Activated gamma-delta T cell (primary cell): Measurements from ENCODE around the gene ERP44.
"Not testable (repeated sequence)": the region's sequence is repeated elsewhere in the genome, so short reads cannot be mapped to it uniquely, and the experiment has no call there.

Source experiments
- DNase-seq: peaks from one replicate; lab custom pipeline; 2025; lab: John Stamatoyannopoulos, UW
- total RNA-seq, 2 donors: gene quantifications; one replicate each; lab custom pipeline; 2026; lab: John Stamatoyannopoulos, UW

The ERP44 gene
- 58.3 to 62.2 reads per million in 2 donors for total RNA-seq

DNA sequence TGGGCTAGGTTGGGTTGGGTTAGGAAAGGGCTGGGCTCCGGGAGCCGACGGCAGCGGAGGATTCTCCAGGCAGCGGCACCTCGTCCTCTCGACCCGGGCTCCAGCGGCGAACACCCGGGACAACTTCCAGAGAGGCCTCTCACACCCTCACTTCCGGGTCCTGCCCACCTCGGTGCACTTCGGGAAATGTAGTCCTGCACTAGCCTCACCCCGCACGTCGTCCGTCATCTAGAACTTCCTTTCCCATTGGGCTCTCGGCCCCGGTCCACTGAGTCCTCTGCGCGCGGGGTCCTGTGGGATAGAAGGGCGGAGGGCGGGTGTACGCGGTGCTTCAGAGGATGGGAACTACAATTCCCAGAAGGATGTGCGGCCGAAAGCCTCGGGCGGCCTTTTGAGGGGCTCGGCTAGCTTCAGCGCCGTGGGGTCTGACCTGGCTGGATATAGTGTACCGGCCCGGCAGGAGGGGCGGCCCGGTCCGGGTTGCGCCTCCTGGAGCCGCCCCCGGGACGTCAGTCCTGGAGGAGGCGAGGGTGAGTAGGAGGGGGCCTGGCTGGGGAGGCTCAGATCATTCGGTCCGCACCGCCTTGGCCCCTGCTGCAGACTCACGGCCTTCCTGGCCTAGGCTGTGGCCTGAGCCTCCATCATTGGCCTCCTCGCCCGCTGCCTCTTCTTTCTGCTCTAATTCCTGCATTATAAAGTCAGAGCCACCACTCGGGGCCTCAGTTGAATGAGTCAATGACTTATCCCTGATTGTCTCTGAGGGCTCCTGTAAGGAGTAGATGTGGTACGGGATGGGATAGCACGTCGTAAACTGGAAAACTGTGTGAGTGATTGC lies at the start of gene ERP44, which contains the start of gene INVS:
Gene ERP44 (minus strand): TSS at position 114 of the 835 bp plus-strand sequence. CDS start 160 bp downstream, outside the sequence.
Gene INVS (plus strand): TSS at position 357 of the 835 bp plus-strand sequence. CDS start 5,279 bp downstream, outside the sequence.
- DNase-seq, result peak; percentile 79

DNA sequence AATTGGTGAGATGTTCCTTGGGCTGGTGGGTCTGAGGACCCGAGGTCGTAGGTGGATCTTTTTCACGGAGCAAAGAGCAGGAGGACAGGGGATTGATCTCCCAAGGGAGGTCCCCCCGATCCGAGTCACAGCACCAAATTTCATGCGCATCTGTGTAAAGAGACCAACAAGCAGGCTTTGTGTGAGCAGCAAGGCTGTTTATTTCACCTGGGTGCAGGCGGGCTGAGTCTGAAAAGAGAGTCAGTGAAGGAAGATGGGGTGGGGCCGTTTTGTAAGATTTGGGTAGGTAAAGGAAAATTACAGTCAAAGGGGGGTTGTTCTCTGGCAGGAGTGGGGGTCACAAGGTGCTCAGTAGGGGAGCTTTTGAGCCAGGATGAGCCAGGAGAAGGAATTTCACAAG lies 47.2 kb upstream of the ERP44 start:
- DNase-seq, result not testable (repeated sequence)

DNA sequence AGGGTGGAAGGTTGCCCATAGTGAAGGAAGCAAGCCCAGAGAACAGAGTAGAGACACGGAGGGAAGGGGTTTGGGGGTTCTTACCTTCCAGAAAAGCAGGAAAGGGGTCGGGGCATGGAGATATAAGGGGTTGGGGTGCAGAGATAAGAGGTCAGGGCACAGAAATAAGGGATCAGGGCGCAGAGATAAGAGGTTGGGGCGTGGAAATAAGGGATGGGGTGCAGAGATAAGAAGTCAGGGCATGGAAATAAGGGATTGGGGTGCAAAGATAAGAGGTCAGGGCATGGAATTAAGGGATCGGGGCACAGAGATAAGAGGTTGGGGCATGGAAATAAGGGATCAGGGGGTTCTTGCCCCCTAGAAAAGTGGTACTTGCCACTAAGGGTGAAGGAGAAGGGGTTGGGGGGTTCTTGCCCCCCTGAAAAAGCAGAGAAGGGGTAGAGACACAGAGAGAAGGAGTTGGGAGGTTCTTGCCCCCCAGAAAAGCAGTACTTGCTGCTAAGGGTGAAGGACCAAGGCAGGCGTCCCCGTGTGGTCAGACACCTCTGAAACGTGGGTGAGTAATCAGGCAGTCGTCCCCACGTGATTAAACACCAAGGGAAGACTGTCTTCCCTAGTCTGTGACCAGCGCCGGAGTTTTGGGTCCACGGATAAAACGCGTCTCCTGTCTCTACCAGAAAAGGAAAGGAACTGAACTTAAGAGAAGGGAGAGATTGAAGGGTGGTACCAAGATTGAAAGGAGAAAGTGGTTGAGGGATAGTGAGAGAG lies 46.6 kb upstream of the ERP44 start:
- DNase-seq, result not testable (repeated sequence)

DNA sequence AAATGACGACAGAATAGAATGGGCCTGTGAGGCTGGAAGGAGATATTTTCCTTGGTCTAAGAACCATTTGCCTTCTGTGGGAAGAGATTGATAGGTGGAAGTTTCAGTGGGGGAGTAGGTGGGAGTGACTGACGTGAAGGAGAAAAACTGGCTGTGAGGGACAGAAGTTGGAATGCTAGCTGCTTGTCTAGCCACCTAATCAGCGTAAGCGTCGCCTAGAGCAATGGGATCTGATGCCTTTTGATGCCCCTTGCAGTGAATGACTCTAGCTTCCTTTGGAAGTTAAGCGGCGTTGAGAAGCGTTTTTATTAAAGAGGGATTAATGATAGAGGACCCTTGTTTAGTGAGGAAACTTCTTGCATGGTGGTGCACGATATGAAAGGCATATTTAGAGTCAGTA lies 43.1 kb upstream of the ERP44 start:
- not testable (repeated sequence) for DNase-seq

DNA sequence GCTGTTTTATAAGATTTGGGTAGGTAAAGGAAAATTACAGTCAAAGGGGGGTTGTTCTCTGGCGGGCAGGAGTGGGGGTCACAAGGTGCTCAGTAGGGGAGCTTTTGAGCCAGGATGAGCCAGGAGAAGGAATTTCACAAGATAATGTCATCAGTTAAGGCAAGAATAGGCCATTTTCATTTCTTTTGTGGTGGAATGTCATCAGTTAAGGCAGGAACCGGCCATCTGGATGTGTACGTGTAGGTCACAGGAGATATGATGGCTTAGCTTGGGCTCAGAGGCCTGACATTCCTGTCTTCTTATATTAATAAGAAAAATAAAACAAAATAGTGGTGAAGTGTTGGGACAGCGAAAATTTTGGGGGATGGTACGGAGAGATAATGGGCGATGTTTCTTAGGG lies 41.5 kb upstream of the ERP44 start:
- not testable (repeated sequence) for DNase-seq

DNA sequence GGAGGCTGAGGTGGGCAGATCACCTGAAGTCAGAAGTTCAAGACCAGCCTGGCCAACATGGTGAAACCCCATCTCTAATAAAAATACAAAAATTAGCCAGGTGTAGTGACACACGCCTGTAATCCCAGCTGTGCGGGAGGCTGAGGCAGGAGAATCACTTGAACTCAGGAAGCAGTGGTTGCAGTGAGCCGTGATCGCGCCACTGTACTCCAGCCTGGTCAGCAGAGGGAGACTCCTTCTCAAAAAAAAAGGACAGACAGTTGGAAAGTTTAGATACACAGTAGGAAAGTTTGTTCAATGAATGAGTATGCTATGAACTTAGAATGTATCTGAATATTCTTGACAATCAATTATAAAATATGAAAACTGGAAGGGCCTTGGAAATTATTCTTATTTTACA lies 38.0 kb upstream of the ERP44 start:
- DNase-seq, result not testable (repeated sequence)

DNA sequence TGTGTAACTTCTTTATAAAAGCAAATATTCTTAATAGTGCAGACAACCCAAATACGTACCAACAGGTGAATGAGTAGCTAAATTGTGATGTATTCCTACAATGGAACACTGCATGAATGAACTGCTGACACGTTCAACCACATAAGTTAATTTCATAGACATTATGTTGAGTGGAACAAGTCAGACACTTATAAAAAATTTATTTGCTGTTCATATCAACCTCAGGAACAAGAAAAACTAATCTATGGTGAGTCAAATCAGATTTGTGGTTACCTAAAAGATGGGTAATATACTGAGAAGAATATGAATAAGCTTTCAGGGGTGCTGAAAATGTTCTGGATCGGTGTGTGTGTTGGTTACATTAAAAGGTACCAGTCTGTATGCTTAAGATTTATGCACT lies 35.9 kb upstream of the ERP44 start:
- no peak for DNase-seq

DNA sequence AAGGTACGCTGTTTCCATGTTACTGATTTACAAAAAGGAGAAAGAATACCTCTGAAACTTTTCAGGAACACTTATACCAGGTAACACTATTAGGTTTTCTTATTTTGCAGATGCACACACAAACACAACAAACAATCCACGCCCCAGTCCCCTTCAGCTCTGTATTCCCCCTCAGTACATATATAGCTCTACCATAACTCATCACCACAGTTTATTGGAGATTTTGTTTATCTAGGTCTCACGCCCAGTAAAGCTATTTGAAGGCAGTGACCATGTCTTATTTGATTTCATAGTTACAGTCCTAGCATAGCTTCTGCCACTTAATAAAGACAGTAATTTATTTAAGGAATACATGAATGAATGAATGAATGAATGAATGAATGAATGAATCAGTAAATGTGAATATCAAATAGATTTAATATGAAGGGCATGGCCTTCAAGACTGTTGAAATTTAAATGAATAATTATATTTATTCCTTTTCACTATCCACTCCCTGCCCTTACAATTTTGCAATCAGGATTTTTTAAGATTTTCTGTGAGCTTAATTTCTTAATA lies 33.2 kb upstream of the ERP44 start:
- DNase-seq, result no peak

DNA sequence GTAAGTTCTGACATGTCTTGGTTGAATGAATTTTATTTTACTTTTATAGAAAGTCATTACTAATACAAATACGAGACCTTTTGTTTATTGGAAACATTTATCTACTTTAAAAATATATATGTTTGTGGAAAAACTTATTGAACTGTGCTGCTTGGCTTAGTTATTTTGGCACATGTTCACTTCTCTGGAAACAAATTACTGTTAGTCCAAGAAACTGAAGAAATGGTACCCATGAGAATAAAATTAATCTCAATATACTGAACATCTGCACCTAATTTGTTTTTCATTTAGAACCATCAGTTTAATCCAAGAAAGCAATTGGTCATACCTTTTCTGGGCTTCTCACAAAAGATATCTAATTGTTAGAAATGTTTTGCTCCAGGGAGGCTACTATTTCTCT lies 32.4 kb upstream of the ERP44 start:
- DNase-seq, result no peak

DNA sequence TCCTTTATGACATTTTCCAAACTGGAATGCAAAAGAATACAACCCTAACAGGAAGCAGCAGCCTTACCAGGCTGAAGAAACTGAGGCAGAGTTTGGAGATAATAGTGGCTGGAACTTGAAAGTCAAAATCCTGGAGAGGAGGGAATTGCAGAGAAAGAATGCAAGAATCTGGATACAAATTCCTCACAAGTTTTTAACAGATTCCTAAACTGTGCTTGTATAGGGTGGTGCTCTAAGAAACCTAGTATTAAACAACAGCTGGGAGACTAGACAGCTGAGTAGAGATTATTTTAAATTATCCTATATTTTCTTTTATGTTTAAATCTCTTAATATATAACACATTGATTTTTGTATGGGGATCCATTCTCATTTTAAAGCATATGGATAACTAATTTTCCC lies 31.0 kb upstream of the ERP44 start:
- DNase-seq, result no peak

DNA sequence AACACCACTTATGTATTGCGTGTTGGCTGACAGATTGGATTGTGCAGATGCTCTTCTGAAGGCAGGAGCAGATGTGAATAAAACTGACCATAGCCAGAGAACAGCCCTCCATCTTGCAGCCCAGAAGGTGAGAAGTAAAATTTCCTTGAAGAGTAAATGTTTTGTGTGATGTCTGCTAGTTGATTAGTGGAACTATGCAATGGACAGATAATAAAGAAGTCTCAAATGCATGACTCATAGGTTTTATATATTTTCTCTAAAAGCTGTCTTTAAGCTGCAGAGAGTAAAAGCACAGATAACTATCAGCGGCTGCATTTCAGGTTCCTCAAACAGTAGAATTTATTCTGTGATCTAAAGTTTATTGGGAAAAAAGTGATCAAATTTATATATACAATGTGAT lies 27.6 kb upstream of the ERP44 start:
- no peak for DNase-seq

DNA sequence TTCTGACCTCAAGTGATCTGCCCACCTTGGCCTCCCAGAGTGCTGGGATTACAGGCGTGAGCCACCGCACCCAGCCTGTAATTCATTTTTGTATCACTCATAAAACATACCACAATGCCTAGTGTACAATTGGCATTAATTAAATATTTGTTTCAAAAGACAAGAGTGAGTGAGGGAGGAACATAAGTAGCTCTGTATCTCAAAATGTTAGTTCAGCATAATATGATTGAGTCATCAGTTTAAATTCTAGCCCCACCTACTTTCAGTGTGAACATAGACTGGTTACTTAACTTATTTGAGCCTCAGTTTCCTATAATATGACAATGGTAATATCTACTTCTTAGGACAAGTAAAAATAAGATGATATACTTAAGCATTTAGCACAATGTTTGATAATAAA lies 27.1 kb upstream of the ERP44 start:
- no peak for DNase-seq

DNA sequence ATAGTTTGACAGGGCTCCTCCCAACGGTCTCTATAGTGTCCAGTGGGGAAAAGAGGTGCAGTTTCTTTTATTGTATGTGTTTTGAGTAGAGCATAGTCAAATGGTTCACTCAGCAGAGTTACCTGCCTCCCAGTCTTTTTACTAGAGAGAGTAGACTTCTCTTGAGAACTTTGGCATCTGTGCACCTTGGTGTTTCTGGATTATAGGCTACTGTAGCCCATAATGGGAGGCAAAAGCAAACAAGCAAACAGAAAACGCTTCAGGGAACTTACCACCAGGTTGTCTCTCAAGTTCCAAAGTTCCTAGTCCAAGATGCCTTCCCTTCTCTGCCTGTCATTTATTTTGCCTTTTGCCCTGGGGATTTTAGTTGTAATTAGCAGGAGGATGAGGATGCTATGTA lies 26.4 kb upstream of the ERP44 start:
- no peak for DNase-seq

DNA sequence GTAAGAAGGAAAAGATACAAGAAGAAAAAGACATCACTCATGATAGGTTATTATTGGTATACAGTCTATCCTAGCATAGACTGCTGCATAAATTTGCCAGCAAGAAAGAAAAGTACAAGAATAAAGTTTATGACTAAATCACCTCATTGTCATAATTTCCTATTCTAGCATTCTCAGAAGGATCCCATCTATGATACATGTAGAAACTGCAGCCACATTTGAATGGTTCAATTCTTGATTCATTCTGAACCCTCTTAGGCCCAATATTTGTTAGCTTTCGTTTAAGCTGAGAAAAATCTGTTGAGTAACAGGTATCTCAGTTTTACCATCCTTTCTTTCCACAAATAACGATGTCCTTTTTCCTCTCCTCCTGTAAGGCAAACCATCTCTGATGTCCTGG lies 21.5 kb upstream of the ERP44 start:
- DNase-seq, result no peak

DNA sequence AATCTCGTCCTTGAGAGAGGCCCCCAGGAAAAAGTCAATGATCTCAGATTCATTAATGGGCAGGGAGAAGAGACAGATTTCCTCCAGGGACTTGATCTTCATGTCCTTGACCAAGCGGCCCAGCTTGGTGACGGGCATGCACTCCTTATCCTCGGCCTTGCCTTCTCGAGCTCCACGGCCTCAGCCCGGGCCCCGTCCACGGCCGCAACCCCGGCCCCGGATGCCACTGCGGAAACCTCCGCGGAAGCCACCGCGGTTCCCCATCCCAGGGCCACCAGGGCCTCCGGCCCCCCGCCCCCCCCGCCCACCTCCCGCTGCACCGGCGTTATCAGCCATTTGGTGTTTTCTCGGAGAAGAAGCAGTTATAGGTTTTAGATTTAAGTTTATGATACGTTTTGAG lies 18.5 kb upstream of the ERP44 start:
- no peak for DNase-seq

DNA sequence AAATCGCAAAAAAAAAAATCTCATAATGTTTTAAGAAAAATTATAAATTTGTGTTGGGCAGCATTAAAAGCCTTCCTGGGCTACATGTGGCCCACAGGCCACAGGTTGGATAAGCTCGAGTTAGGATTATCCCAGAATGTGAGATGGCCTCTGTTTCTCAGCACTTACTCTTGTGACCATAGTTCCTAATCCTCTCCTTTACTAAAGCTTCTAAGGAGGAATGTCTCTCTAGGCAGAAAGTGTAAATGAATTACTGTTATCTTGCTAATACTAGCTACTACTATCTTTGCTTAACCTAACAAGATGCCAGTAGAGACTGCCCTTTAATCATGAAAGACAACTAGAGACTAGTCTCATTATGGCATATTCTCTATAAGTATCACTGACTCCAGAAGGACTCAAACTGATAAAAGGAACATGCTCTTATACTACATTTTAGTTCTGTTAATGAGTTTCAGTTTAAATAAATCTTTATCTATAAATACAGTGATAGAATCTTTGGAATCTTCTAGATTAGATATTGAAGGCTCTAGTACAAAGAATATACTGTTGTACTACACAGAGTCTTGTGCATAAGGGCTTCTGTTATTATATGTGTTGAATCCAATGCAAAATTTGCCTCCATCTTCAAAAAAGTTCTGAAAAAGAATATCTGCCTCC lies 14.0 kb upstream of the ERP44 start:
- no peak for DNase-seq

DNA sequence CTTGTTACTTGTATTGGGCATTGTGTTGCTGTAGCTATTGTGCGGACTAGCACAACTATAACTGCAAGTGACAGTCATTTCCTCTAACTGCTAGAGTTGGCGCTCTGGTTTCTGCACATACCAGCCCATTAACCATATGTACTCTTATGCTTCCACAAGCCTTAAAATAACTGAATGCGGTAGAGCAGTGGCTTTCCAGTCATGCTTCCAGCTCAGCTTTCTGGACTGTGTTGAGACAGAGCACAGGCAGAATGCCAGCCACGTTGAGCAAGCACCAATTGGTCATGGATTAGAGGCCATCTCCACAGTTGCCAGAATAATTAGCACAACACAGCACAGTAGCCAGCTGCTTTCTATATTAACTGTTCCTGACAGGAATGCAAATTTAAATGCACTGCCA lies 12.4 kb upstream of the ERP44 start:
- DNase-seq, result no peak

DNA sequence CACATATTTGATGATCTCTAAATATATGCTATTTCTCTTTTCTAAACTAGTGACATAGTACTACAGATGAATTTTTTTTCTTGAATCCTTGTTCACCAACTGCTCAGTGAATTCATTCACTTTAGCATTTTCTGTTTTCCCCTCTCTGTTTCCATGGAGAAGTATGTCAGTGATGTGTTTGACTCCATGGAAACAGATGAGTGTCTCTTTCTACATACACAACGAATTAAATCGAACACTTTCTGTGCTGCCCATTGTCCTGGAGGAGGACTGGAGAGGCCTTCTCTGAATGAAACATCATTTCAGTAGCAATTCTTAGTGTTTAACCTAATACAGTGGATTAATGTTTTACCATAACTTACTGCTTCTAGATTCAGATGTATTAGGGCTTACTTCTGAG lies 9.8 kb upstream of the ERP44 start:
- DNase-seq, result no peak

DNA sequence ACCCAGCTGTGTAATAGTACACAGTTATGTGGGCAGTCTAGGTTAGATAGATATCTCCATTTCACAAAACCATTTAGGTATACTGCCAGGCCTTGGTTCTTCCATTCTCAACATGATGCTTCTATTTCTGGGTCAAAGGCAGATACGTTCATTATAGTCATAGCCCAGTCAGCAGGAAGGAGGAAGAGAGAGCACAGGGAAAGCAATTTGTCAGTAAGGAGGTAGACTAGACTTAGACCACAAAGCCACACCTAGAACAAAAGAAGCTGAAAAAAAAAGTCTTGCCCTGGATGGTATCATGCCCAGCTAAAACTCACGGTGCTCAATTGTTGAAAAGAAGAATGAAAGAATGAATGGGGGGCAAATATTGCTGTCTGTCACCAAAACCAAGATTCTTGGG lies 7.8 kb upstream of the ERP44 start:
- DNase-seq, result no peak

DNA sequence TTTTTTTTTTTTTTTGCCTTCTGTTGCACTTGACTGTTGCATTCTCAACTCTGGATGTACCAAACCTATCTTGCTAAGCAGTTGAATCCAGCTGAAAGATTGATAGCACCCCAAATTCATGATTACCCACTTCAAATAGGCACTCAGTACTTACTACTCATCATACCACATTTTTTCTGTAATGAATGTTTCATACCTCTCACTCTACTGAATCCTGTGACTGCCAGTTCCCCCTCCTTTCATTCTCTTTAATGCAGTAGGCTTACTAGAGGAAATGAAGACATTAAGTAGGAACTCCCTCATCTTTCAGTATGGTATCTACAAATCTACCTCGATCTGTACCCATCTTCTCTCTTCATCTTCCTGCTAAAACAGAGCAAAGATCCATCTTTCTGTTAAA lies 7.1 kb upstream of the ERP44 start:
- DNase-seq, result no peak

DNA sequence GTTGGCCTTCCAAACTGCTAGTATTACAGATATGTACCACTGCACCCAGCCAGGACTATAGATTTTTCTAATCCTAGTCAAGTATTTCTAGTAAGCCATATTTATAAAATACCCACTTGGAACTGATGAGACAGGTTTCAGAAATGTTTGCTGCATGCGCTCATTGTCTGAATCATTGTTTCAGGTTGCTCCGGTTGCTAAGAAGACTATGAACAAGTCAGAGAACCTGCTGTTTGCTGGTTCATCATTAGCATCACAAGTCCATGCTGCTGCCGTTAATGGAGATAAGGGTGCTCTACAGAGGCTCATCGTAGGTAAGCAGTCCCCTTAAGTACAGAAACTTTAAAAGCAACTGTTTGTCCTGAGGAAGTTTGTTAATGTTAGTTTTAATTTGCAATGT lies 5.5 kb upstream of the ERP44 start:
- no peak for DNase-seq

DNA sequence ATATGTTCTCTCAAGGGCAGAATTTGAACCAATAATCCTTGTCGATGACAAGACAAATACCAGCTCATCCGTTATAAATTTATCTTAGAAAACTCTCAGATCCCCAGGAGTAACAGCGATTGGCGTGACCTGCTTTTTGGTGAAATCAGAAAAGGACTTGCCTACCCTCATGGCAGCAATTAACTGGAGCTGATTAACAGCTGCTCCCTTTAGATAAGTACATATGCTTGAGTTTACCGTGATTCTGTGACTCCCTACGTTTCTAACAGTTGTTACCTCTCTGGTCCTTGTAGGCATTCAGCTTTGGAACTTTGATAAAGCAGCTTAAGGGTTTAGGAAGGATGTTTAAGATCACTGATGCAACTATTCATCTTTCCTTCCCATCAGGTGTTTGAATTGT lies 2.8 kb upstream of the ERP44 start:
- no peak for DNase-seq
